Myocyte (in vitro differentiated cells): ENCODE measurements around the gene NIP7. TPM values are rescaled to one million over a fixed set of nuclear protein-coding genes. Genes with fewer than 3 reads are reported as not detected.
A peak's percentile ranks its signal among the peaks of the same experiment; 100 is the strongest.

Source experiments
- DNase-seq: peaks from one replicate; pipeline ENCODE4 v3.0.0-alpha.2; 2012; ENCODE audit warnings: low read depth
- total RNA-seq: library from RNA; depleted of rRNA; stranded (reverse); fragments of >200 nt; gene quantifications from 2 replicates; pipeline ENCODE4 v1.2.3, GENCODE V29; 2014

NIP7 gene
- total RNA-seq, 1 donor from 2014 or later = 20.5 TPM

DNA sequence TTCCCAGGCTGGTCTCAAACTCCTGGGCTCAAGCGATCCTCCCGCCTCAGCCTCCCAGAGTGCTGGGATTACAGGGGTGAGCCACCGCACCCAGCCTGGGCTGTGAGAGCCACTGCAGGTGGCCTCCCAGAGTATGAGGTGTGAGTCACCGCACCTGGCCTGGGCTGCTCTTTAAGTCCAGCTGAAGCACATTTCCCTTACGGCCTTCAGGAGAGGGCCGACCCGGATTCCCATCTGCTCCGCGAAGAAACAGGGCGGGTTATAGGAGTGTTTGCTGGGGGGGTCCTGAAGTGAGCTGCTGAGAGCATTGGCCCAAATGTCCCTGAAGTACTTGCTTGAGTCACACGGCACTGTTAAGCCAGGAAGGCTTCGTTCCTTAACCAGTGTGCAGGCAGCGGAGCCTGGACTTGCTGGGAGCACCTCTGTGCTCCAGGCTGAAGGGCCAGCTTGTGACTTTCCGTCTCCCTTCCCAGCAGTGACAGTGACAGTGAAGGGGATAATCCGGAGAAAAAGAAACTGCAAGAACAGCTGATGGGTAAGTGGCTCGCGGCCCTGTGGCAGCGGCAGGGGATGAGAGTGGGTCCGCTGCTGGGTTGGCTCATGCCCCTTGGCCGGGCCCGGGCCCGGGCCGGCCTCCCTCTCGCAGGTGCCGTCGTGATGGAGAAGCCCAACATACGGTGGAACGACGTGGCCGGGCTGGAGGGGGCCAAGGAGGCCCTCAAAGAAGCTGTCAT is 21.2 kb upstream of the NIP7 start:
- DNase-seq = no peak

DNA sequence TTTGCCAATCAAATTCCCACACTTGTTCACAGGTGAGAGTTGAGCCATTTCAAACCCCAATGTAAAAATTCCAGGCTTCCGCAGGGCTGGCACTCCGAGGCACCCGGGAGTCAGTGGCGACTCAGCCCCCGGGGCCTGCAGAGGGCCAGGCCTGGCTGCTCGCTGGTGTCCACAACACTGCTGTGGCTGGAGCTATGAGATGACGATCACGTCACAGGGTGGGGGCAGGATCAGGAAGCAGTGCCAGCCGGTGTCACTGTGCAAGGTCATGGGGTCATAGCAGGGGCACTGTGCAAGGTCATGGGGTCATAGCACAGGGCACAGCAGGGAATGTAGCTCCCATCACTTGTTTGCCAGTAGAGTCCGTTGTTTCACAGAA is 20.7 kb upstream of the NIP7 start:
- DNase-seq = no peak

DNA sequence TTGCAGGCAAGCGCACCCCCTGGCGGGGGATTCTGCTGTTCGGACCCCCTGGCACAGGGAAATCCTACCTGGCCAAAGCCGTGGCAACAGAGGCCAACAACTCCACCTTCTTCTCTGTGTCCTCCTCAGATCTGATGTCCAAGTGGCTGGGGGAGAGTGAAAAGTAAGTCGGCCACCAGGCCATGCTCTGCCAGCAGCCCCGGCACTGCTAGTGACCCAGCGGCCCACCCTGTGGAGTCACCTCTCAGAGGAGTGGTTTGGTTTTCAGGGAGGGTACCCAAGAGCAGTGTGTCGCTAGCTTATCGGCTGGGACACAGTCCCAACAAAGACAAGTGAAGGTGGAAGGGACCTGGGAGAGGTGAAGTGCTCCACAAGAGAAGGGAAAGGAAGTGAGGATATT is 20.2 kb upstream of the NIP7 start:
- no peak for DNase-seq

DNA sequence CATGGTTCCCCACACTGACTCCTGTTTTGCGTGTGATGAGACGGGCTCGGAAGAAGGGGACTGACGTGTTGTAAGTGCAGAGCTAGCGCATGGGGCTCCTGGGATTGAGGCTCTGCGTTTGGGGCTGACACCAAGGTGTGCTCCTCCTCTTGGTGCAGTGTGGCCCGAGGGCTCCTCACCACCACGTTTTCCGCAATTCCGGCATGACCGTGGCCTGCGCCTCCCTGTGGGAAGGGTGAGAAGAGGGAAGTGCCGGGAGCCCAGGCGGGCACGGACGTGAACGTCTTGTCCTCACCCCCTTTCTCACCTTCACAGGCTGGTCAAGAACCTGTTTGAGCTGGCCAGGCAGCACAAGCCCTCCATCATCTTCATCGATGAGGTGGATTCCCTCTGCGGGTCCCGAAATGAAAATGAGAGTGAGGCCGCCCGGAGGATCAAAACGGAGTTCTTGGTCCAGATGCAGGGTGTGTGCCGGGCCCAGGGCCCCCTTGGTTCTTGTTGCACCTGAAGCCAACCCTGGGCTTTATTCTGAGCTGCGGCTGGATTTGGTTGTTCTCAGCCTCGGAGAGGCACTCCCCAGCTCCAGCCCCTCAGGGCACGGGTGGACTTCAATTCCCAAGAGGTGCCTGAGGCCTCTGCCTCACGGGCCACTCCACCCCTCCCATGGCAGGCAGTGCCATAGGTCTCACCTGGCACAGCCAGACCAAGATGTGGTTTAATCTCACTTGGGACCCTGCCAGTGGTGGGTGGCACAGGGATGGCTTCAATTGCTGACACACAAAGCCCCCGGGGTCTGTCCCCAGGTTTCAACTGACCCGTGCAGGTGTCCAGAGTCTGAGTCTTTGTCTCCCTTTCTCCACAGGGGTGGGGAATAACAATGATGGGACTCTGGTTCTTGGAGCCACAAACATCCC is 19.5 kb upstream of the NIP7 start:
- no peak for DNase-seq

DNA sequence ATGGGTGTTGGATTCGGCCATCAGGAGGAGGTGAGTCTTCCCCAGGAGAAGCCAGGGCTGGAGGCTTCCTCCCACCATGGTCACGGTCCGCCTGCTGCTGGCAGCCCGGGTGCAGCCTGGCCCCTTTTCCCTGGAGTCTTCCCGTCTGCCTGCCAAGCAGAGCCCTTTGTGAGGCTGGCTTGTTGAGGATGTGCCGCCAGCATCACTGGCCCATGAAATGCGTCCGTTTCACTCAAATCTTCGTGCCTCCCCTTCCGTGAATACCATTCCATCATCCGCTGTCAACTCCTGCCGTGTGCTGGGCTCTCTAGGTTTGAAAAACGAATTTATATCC is 18.9 kb upstream of the NIP7 start:
- DNase-seq = no peak

DNA sequence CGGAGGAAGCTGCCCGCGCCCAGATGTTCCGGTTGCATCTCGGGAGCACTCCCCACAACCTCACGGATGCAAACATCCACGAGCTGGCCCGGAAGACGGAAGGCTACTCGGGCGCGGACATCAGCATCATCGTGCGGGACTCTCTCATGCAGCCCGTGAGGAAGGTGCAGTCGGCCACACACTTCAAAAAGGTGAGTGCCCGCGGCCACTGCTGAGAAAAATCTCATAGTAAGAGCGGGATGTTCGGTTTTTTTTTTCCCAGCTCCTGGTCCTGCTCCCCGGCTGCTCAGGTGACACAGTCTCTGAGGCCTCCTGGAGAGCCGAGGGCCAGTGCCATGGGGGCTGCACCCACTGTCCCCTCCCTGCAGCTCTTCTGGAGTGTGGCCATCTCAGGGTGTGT is 18.5 kb upstream of the NIP7 start:
- no peak for DNase-seq

DNA sequence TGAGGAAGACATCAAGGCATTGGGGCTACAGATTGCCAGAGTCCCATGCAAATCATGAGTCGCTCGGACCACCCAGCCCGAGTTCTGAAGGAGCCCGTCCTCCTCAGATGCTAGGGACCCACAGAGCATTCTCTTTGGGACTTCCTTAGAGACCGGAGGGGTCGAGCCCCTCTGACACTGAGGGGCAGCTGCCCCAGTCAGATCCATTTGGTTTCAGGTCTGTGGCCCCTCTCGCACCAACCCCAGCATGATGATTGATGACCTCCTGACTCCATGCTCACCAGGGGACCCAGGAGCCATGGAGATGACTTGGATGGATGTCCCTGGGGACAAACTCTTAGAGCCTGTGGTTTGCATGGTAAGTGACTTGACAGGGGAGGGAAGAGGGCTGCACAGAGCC is 17.2 kb upstream of the NIP7 start:
- no peak for DNase-seq

DNA sequence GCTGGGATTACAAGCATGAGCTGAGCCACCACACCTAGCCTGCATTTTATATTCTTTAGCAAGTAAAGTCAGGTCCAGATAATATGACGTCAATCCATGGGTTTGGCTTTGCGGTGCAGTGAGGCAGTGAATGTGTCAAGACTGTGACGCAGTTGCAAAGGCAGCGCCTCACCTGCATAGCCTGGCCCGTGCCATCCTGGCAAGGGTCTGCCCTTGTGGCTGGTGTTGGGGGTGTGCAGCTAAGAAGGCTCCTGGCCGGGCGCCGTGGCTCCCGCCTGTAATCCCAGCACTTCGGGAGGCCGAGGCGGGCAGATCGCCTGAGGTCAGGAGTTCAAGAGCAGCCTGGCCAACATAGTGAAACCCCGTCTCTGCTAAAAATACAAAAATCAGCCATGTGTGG is 16.2 kb upstream of the NIP7 start:
- DNase-seq = no peak

DNA sequence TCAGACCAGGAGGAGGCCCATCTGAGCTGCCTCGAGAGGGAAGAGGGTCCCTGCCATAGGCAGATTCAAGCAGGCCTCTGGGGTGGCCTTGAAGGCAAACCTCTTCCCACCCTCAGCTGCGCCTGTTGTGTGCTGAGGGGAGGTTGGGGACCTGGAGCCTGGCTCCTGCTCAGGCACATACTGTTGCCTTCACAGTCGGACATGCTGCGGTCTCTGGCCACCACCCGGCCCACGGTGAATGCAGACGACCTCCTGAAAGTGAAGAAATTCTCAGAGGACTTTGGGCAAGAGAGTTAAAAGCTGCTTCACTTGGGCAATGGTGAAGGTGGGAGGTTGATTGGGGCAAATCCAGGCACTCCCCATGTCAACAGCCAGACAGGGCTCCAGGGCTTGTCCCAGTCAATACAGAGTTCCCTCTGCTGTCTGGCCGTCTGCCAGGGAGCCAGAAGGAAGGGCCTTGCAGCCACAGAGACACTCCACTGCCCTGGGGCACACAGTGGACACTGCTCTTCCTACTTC is 15.5 kb upstream of the NIP7 start:
- DNase-seq = peak; percentile 60

DNA sequence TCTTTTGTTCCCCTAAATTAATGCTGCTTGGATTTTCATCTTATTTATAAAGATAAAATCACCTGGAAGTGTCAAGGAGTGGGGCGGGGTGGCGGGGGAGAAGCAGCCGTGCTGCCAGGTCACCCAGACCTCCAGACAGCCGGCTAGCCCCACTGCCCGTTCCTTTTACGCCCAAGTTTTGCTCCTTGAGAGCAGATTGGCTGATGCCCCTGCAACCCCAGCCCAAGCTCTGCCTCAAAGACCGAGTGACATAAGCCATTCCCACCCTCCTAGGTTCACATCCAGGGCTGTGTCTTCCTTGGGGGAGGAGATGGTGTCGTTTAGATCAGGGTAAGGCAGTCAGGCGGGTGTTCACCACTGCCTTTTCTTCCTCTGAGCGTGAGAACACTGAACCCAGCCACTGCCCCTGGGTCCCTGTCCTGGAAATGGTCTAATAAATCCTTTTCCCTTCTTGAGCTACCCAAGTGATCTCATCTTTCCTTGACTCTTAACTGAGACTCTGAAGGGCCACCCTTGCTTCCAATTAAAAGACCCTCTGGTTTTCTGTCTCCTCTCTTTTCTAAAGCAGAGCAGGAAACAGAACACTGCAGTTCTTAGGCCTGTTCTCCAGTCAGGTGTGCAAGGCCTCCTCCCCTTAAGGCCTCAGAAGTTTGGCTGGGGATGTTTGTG is 14.9 kb upstream of the NIP7 start:
- no peak for DNase-seq

DNA sequence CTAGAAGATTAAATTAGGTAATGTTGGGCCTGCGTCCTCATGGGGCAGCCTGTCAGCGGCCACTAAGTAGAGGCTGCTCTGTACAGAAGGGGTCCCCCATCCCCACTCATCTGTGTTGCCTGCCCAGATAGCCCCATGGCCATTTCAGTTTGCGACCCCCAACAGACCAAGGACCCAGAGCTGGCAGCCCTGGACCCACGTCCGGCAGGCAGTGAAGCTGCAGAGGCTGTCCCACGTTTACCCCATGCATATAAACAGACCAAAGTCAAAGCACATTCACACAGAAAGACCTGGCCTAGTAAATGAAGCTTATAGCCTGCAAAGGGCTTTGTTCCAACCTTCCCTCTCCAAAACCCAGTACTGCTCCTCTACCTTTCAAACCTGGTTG is 13.8 kb upstream of the NIP7 start:
- no peak for DNase-seq

DNA sequence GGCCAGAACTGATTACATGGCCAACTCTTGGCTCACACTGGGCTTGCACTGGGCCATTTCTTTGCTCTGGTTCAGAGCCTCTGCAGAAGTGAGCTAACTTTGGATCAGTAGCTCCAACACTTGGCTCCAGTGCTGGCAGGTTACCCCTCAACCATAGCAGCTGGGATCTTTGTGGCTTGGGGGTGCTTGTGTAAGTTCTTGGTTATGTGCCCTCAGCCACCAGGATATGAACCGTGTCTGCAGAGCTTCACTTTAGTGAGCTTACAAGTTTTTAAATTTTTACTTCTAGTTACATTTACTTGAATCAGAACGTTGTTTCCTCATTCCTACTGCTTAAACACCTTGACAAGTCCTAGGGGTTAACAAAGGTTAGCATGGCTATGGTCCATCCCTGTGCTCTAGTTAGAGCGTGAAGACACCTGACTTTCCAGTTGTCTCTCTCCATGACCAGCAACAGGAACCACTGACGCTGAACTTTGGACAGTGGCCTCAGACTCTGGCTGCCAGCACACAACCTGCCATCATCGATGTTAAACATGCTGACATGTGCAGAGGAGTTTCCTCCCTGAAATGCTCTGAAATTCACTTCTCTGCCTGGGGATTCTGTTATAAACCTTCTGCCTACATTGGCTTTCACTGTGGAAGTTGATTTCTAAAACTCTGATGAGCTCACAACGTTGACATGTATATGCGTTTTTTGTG is 13.2 kb upstream of the NIP7 start:
- DNase-seq = peak; percentile 81

DNA sequence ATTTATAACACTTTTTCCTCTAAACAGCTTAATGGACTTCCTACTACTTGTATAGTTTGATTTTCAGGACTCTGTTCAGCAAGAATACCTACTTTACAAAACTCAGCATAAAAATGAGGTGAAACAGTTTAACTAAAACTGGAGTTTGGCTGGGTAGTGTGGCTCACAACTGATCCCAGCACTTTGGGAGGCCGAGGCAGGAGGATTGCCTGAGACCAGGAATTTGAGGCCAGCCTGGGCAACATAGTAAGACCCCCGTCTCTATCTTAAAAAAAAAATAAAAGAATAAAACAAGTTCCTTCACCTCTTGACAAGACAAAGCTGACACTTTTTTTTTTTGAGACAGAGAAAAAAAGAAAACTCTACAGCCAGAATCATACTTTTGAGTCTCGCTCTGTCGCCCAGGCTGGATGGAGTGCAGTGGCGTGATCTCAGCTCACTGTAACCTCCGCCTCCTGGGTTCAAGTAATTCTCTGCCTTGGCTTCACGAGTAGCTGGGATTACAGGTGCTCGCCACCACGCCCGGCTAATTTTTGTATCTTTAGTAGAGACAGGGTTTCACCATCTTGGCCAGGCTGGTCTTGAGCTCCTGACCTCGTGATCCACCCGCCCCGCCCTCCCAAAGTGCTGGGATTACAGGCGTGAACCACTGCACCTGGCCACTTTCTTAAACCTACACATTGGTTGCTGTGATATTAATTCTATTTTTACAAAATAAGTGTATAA is 11.8 kb upstream of the NIP7 start:
- DNase-seq = no peak

DNA sequence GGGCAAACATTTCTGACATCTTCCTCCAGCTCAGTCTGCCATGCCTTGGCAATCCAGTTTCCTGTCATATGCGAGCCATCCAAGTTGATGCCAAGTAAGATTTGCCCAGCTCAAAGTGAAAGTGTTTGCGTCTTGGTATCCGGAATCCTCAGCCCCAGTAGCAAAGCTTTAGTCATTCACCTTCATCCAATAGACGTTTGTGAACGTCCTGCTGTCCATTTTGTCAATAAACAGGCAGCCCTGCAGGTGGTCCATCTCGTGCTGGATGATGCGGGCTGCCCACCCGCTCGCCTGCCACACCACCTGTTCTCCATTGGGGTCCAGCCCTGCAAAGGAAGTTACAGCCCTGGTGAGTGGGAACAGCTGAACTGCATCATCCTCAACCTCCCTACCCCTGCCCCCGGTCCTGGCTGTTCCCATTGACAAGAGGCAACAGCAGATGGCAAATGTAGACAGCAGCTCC is 10.7 kb upstream of the NIP7 start:
- peak; percentile 85 for DNase-seq

DNA sequence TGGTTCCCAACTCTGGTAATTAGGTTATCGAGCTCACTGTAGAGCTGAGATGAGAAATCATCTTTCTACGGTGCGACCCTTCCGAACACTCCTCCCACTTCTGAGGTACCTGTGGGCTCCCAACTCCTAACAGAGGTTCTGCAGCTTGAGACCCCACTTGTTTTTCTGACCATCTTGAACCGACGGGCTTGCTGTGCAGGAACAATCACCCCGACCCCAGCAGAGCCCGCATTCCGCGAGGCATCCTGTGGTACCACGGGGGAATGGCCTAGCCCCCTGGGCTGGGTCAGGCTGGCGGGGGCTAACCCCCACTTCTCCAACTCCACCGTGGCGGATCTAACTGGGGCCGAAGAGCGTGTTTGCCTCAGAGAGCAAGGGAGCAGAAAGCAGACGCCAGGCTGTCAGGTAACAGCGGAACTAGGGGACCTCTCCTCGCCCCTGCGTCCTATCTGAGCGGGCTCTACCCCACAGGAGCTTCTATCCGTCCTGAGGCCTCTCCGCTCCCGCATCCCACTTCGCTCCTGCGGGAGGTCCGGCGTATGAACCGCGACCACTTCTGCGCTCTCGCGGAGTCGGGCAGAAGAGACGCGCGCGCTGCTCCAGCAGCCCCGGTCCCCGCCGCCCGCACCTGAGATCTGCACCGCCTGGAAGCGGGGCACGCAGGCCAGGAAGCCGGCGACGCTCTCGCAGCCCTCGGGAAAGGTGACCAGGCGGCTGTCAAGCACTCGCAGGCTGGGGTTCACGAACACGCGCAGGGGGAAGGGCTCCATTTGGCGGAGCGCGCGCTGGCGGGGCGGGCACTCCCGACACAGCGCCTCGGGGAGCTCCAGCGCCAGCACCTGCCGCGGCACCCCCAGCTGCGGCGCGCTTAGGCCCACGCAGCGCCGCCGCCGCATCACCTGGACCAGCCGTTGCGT is 9.9 kb upstream of the NIP7 start:
- DNase-seq = peak; percentile 50

DNA sequence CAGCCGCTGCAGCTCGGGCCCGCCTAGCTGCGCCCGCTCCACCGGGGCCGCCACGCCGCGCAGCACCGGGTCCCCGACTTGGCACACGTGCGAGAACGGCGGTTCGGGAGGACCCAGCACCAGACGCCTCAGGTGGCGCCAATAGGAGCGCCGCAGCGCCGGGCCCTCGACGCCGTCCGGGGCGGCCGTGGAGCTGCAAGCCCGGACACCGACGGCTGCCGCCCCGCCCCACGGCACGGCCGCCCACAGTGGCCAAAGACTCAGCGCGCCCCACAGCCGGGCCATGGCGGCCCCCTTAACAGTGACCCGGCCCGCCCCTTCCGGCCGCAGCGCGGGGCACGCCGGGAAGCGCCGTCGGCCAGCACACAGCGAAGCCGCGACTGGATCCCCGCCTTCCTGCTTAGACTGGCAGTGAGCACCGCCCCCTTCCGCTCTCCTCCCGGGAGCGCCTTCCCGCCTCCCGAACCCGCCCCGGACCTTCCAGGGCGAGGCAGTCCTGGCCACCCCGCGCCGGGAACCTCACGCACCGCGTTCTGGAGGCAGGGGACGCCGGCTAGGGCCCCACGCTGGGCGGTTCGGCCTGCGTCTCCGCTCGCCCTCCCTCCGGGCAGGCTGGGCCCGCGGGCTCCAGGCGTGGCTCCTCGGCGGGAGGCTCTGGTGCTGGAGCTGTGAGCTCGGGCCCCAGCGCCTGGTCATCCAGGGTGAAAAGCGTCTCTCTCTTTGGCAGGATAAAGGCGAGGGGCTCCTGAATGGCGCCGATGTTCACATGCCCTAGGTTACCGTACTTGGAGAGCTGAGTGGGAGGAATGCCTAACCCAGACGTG is 9.1 kb upstream of the NIP7 start, which contains the start of gene PDF:
PDF (minus strand) TSS at position 303 of the 824 bp plus-strand sequence; CDS start at position 285, 18 bp downstream.
- peak; percentile 95 for DNase-seq

DNA sequence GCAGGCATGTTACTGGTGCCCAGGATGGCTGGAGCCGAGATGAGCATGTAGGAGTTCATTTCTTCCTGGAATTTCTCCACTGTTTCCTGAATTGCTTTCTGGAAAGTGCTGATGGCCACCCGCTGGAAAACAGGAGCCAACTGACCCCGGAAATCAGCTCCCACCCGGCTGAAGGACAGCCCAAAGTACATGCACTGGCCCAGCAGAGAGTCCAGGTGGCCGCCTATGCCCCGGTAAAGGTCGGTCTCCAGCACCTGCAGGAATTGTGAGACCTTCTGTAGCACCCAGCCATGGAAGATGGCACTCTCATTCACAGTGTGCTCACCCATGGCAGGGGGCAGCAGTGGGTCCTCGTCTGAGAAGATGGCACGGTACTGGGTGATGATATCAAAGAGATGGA is 4.9 kb upstream of the NIP7 start:
- no peak for DNase-seq

DNA sequence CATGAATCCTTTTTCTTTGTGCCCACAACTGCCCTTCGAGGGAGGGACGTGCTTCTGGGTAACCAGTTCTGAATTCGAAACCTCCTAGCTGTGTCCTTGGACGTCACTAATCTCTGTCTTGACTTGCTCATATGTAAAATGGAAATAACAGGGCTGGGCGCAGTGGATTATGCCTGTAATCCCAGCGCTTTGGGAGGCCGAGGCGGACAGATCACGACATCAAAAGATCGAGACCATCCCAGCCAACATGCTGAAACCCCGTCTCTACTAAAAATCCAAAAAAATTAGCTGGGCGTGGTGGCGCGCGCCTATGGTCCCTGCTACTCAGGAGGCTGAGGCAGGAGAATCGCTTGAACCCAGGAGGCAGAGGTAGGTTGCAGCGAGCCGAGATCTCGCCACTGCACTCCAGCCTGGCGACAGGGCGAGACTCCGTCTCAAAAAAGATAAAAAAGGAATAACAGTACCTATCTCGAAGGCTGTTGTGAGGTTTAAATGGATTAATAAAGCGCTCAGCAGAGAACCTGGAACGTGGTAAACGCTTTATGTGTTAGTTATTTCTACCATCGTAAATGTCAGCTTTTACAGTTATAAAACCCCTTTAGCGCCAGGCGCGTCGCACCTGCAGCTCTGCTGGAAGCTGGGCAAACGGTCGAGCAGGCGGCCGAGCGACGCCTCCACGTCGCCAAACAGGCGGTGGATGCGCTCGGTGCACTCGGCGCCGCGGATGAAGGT is 849 bp upstream of the NIP7 start:
- no peak for DNase-seq
